Stimulated activated CD4-positive, alpha-beta T cell treated with anti-CD3 and anti-CD28 coated beads, TNF-alpha, amount 100 ng/mL, for 48 hours (primary cell): ENCODE measurements around the gene PCBP2.
"Not testable (repeated sequence)": the region's sequence is repeated elsewhere in the genome, so short reads cannot be mapped to it uniquely, and the experiment has no call there.

Experiments used
- DNase-seq, 3 donors: peaks; one replicate each; pipeline ENCODE4 v3.0.0-alpha.2; 2020; ENCODE audit warnings: low read depth in 3 of 3

Gene PCBP2

DNA sequence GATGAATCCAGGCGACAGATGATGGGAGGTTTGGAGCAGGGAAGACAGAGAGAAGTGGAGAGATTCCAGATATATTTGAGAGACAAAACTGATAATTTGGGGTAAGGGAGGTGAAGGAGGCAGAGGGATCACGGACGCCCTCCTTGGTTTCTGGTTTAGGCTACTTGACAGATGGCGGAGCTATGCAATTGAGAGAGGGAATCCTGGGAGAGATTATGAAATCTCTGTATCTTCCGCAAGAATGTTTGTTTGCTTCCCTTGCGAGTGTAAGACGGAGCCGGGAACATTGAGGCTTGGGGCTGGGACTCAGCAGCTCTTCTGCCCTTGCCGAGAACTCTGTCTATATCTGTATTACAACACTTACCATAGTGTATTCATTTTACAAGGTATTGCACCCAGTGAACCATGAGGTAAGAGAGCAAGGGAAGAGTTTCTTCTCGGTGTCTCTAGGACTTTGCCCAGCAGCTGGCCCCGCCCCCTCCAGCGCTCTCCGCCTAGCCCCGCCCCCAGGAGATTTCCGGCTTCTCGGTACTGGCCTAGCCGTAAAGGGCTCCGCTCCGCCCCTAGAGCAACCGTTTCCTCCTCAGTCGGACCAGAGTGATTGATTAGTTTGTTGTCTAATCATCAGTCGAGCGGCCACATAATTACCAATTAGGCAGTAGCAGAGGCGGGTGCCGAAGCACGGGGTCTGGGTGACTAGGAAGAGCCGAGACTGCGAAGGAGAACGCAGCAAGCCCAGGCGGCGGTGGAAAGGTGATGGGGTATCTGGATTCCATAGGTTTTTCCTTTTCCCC lies 10.7 kb upstream of the PCBP2 start, which contains the start of gene PRR13:
Gene PRR13, plus strand, starts transcription at position 695 of the 794 bp plus-strand sequence. CDS start 981 bp downstream, outside the sequence.
- DNase-seq: peak; percentile 96 to 100 (median 98)

DNA sequence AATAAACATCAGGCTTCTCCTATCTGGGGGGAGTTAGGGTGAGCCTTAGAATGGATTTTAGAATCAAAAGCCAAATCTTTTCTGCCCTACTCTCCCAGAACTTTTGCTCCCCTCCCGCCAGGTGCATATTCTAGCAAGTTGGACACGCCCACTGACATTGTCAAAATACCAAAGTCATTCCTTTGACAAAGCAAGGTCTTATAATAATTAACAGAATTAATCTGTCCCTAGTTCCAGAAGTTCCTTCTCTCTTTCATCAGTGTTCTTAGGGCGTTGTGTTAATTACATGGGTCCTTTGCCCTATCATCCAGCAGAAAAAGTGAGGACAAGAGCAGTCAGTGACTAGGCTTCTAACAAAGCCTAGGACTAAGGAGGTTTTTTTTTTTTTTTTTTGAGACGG lies 7.9 kb upstream of the PCBP2 start:
- no peak for DNase-seq

DNA sequence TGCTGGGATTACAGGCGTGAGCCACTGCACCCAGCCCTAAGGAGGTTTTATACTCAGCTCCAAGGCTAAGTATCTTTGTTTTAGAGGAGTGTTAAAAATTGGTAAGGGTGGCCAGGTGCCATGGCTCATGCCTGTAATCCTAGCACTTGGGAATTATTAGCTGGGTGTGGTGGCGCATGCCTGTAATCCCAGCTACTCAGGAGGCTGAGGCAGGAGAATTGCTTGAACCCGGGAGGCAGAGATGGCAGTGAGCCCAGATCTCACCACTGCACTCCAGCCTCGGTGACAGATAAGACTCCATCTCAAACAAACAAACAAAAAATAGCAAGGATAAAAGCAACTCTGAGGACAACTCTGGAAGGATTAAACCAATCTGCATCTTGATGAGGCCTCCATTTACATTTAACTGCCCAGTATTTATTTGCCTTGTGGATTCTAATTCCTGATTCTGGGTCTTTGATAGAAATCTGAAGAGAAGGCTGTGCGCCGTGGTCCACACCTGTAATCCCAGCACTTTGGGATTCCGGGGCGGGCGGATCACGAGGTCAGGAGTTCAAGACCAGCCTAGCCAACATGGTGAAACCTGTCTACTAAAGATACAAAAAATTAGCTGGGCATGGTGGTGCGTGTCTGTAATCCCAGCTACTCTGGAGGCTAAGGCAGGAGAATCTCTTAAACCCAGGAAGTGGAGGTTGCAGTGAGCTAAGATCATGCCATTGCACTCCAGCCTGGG lies 7.1 kb upstream of the PCBP2 start:
- not testable (repeated sequence) for DNase-seq

DNA sequence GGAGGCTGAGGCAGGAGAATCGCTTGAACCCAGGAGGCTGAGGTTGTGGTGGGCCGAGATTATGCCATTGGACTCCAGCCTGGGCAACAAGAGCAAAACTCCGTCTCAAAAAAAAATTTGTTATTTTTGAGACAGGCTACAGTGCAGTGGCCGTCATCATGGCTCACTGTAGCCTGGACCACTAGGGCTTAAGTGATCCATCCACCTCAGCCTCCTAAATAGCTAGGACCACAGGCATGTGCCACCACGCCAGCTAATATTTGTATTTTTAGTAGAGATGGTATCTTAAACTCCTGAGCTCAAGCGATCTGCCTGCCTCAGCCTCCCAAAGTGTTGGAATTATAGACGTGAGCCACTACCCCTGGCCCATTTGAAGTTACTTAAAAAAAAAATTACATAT lies 966 bp upstream of the PCBP2 start:
- no peak for DNase-seq

DNA sequence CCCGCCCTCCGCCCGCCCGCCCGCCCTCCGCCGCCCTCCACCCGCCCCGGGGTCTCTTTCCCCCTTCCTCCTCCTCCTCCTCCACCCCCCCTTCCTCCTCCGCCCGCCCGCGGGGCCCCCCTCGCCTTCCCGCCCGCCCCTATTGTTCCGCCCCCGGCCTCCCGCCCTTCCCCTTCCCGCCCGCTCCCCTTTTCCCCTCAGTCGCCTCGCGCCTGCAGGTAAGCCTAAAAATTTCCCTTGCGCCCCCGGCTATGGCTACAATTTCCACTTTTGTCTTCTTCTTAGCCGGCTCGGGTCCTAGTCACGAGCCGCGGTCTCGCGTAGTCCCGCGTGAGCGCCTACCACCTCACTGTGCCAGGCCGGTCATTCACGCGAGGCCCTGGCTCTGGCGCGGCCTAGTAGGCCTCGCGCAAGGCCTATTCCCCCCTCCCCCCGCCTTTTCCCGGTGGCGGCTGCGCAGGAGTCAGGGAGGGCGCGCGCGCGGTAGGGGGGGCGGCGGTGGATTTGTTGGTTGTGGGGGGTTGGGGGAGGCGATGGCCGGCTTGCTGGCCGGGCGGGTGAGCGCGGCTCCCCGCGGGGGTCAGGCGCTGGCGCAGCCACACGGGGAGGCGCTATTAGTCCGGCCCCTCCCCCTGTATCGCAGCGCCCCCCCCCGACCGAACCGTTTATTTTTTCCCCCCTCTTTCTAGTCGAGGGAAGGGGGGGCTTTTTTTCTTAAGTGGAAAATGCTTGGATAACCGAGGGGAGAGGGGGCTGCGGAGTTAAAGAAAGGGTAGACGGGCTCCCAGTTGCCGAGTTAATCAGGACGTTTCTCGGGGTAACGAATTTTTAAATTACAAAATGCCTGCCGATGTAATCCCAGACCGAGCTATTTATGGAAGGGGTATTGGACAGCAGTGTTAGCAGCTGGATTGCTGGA lies 516 bp downstream of the PCBP2 start:
- peak; percentile 41 to 64 (median 49) for DNase-seq

DNA sequence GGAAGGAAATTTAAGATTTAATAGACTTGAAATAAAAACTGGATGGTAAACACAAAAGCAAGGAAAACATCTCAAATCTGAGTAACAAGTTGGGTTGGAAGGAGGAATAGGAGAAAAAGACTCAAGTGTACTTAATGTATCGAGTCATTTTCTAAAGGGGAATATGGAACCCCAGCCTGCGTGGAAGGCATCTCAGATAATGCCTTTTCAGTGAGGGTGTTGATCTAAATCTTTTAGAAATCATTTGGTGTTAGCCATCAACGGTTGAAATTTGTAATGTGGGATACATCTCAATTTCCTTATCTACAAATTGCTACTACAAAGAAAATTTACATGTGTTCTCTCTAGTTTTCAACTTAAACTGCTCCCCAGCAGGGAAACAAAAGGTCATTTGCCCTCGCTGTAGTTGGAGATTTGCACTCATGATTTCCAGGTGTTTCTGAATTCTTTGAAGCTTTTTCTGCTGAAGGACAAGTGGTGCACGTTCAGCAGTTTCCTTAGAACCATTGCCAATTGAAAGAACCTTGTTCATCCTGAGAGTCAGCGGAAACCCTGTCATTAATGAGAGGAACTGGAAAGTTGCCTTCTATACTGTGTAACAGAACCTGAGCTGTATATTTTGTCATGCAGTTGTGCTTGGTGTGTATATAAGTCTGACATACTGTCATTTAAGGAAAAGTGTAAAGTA lies 2.2 kb downstream of the PCBP2 start:
- DNase-seq: no peak

DNA sequence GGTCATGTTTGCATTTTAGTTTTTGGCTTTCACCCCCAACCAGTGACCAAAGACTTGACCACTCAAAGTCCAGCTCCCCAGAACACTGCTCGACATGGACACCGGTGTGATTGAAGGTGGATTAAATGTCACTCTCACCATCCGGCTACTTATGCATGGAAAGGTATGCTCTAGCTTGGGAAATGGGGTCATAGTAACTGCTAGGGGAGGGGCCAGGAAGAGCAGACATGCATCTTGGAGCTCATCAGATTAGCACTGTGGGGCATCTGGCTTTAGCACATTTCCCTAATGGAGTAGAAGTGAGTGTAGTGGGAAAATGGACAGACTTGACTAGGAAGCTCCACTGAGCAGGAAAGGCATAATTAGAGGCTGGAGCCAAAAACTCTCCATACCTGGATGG lies 2.8 kb downstream of the PCBP2 start:
- no peak for DNase-seq

DNA sequence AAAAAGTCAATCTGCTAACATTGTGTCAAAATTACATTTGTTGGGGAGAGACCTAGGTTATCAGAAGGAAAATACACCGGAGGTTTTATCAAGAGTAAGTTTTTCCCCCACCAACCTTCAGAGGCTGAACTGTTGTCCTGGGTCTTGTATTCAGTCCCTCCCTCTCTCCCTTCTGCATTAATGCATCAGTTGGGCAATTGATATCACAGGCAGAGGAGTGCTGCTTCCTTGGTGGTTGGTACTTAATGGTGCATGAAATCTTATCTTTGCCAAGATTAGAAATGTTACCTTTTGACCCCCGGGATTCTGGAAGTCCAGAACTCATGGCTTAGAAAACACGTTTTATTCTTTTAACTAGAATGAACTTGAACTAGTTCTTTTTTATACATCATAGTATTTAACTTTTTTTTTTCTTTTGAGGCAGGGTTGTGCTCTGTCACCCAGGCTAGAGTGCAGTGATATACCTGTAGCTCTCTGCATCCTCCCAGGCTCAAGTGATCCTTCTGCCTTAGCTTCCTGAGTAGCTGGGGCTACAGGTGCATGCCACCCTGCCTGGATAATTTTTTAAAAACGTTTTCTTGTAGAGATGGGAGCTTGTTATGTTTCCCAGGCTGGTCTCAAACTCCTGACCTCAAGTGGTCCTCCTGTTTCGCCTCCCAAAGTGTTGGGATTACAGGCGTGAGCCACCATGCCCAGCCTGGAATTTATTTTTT lies 4.9 kb downstream of the PCBP2 start:
- no peak for DNase-seq

DNA sequence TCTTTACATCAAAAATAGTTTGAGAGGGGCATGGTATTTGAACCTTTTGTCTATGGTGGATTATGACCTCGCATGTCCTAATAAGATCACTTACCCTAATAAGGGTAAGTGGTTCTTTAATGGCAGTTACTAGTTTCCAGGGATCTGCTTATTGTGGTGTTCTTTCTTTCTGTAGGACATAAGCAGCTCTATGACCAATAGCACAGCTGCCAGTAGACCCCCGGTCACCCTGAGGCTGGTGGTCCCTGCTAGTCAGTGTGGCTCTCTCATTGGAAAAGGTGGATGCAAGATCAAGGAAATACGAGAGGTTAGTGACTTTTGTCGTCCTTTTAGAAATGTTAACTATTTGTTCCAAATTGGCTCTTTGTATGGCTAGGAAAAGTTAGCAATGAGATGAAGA lies 7.2 kb downstream of the PCBP2 start:
- DNase-seq: no peak

DNA sequence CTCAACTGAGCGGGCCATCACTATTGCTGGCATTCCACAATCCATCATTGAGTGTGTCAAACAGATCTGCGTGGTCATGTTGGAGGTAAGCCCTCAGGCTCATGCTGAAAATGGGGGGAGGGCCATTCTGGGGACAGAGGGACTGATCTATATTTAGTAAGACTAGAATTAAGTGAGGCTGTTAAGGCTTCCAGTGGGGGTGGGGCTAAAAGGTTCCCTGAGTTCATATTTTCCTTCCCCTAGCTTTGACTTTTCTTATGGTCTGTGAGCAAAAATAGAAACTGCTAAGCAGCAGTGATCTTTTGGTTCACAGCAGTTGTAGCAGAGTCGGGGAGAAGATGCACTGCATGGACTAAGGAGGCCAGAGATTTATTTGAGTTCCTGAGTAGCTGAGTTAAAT lies 9.2 kb downstream of the PCBP2 start:
- DNase-seq: no peak

DNA sequence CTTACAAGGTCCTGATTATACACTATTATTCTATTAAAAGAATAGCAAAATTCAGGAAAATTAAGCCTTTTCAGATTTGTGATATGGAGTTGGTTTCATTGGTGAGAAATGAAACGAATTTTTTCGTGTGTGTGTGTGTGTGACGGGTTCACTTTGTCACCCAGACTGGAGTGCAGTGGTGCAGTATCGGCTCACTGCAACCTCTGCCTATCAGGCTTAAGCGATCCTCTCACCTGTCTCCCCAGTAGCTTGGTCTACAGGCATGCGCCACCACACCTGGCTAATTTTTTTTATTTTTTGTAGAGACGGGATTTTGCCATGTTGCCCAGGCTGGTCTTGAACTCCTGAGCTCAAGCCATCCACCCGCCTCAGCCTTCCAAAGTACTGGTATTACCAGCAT lies 9.7 kb downstream of the PCBP2 start:
- no peak for DNase-seq

DNA sequence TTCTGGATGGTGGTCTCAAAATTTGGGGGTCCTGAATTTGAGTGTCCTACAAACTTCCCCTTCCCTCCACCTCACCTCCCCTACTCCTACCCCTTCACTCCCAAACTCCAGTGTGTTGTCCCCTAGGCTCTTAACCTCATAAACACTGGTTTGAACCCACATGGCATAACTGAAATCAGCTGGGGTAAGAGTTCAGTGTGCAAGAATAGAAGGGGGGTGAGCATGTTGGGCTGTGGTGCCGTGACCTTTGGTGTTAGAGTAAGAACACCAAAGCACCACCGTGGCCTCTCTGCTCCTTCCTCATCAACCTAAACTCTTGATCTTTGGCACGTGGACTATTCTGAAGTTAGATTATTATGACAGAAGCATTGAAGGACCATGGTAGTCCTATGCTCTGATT lies 11.0 kb downstream of the PCBP2 start:
- no peak for DNase-seq

DNA sequence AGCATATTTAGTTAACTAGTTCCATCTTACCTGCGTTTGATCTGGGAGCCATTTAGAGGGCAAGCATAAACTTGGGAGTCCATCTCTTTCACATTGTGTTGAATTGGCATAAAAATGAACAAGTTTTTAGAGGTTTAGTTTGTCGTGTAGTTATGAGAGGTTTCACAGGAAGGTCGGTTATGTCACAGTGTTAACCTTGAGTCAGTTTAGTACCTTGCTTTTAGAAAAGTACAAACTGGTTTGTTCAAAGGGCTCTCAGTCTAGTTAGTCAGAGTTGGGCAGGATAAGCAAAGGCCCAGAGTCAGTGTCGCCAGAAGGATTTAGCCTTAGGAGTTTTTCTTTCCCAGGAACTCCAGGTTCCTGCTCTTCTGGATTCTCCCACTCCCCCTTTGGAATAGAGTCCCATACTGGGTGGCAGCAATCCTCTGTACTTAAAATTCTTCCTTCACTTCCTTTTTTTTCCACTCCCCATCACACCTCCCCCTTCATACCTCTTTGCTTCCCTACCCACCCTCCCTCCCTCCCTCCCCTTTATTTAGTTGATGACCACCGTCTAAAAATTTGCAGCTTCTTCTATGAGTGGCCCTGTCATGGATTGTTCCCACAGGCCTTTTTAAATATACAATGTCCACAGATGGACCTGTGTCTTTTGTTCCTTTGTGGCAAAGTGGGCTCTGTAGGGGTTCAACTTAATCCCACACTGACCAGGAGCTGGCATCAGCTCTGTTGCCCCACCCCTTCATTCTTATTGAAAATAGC lies 12.1 kb downstream of the PCBP2 start:
- DNase-seq: no peak

DNA sequence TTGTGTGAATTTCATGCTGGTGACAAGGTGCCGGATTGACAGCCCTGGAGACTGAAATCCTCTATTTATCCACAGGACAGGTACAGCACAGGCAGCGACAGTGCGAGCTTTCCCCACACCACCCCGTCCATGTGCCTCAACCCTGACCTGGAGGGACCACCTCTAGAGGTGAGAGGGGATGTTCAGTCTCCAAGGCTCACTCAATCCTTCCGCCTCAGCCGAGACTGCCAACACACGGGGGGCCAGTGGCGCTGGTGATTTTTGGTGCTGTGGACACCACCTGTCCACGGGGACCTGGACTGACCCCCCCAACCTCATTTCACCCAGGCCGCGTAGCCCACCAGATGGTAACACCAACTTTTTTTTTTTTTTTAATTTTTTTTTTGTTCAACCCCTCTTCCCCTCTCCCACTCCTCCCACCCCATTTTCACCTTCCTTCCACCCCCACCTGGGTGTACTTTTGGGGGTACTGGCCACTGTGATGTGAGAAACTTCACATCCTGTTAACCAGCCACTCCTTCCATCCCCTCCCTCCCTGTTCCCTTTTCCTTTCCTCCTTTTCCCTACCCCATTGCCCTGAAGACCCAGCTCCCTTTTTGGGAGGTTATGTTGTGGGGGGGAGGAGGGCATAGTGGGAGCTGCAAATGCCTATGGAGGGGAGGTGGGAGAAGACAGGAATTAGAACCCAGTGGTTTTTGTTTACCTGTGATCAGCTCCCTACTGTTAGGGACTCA lies 12.9 kb downstream of the PCBP2 start:
- DNase-seq: no peak

DNA sequence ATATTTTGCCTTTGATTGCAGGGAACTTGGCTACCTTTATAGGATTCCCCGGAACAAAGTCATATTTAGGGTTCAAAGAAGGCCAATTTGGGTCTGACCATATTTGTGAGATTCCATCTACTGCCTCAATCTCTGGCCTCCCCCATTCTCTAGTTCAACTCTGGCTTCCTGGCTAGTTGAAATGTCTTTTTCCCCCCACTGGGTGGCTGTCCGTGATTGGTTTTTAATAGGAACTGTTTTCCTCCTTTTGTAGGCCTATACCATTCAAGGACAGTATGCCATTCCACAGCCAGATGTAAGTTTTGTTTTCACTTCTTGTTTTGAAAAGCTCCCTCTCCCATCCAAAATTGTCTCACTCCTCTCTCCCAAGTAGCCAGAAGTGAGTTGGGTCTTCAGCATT lies 13.8 kb downstream of the PCBP2 start:
- DNase-seq: no peak

DNA sequence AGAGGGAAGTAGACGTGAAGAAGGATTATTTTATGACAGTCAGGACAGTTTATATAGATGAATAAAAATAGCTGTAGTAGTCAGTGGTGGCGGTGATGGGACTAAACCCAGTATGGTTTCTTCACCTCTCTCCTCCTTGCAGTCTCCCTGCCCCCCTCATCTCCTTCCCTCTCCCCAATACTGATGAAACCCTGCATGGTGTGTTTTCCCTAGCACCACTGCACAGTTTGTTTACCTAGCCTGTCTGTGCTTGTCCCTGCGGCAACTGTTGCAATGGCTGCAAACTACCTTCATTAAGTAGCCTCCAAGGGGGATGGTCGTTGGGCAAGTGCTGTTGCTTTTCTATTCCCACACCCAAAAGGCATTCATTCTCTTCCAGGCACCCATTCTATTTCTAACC lies 14.7 kb downstream of the PCBP2 start:
- DNase-seq: no peak

DNA sequence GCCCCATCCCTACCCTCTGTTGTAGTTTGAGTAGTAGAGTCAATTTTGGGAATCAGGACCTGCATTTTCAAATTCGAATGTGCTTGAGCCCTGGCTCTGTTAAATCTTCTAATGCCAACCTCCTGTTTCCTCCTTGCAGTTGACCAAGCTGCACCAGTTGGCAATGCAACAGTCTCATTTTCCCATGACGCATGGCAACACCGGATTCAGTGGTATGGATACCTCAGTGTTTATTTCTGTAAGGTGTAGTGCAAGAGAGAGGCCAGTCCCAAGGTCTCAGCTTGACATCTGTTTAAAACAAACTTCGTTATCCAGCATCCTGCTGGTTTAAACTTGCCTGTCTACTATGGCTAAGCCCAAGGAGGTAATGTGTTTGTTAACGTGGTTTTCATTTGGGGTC lies 15.2 kb downstream of the PCBP2 start:
- DNase-seq: no peak

DNA sequence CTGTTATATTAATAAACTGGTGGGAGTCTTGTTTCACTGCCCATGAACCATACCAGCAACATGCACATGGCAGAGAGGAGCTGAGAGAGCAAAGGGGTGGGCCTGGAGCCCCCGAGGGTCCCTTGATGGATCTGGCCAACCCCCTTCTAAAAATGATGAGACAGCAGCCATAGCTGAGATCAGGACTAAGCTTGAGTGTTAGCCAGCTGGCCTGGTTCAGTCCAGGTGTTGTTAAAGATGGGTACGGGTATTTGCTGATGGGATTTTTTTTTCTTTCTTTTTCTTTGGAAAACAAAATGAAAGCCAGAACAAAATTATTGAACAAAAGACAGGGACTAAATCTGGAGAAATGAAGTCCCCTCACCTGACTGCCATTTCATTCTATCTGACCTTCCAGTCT lies 16.0 kb downstream of the PCBP2 start:
- DNase-seq: no peak

DNA sequence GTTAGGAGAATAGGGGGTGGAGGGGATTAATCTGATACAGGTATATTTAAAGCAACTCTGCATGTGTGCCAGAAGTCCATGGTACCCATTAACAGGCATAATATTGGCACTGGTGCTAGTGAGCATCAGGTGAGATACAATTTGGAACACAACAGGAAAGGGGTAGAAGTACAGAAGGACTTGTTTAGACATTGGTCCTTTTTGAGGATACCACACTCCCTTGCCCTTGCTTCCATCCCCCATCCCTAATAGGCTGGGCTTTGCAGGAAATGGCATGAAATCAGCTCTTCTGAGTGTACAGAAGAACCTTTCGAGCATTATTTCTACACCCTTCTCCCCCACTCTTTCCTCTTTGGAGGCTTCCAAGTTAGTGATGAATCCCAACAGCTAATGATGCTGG lies 16.4 kb downstream of the PCBP2 start:
- DNase-seq: no peak
